GM19328 (cell line): ENCODE data around the gene UNC5C.

Source experiments
- ATAC-seq: cut with Tn5 transposase; IDR thresholded peaks from one replicate; pipeline ENCODE4 v1.9.1; 2021; ENCODE audit warnings: mild to moderate bottlenecking, moderate library complexity; ENCODE audit not compliant: unreplicated experiment

Gene UNC5C

GRCh38 chr4:95546866-95547714 is 1.7 kb downstream of the UNC5C start:
- ATAC-seq, result no peak

- ATAC-seq, result no peak
These were observed 2.6 kb downstream of the UNC5C start for GRCh38 chr4:95546221-95546620.

GRCh38 chr4:95545546-95545945 is 3.2 kb downstream of the UNC5C start:
- no peak for ATAC-seq

- ATAC-seq, result no peak
These were observed 4.4 kb downstream of the UNC5C start for GRCh38 chr4:95544113-95545103.

GRCh38 chr4:95541889-95542607 is 6.7 kb downstream of the UNC5C start:
- ATAC-seq, result no peak

GRCh38 chr4:95541094-95541493 is 7.7 kb downstream of the UNC5C start:
- no peak for ATAC-seq

GRCh38 chr4:95540227-95540626 is 8.5 kb downstream of the UNC5C start:
- no peak for ATAC-seq

GRCh38 chr4:95539106-95539505 is 9.7 kb downstream of the UNC5C start:
- no peak for ATAC-seq

GRCh38 chr4:95537863-95538488 is 10.8 kb downstream of the UNC5C start:
- no peak for ATAC-seq

GRCh38 chr4:95537191-95537590 is 11.6 kb downstream of the UNC5C start:
- ATAC-seq, result no peak

GRCh38 chr4:95536650-95537049 is 12.1 kb downstream of the UNC5C start:
- no peak for ATAC-seq

- ATAC-seq, result no peak
These were observed 13.6 kb downstream of the UNC5C start for GRCh38 chr4:95535180-95535579.

- ATAC-seq, result no peak
These were observed 14.7 kb downstream of the UNC5C start for GRCh38 chr4:95534032-95534431.

GRCh38 chr4:95533254-95533653 is 15.5 kb downstream of the UNC5C start:
- no peak for ATAC-seq

- no peak for ATAC-seq
These were observed 16.5 kb downstream of the UNC5C start for GRCh38 chr4:95532305-95532704.

GRCh38 chr4:95531141-95531540 is 17.6 kb downstream of the UNC5C start:
- ATAC-seq, result no peak

- no peak for ATAC-seq
These were observed 18.8 kb downstream of the UNC5C start for GRCh38 chr4:95529946-95530345.

GRCh38 chr4:95528388-95528948 is 20.3 kb downstream of the UNC5C start:
- no peak for ATAC-seq

GRCh38 chr4:95526075-95526474 is 22.7 kb downstream of the UNC5C start:
- ATAC-seq, result no peak

GRCh38 chr4:95524729-95525128 is 24.0 kb downstream of the UNC5C start:
- ATAC-seq, result no peak
